HepG2 (cell line): ENCODE measurements around the gene SYP. TPM values are rescaled to one million over a fixed set of nuclear protein-coding genes. Genes with fewer than 3 reads are reported as not detected.
A peak's percentile ranks its signal among the peaks of the same experiment; 100 is the strongest.

Experiments used
- AGO2 ChIP-seq: fragments of 200-400 bp; formaldehyde crosslinking; optimal IDR thresholded peaks from 2 replicates; pipeline ENCODE3; 2017; ENCODE audit warnings: mild to moderate bottlenecking, low read depth, low read length, moderate library complexity
- CEBPB ChIP-seq: IDR thresholded peaks from 2 replicates; pipeline ENCODE4 v1.6.1; 2011; ENCODE audit warnings: low read depth, low read length, improper control_type of control experiment, borderline replicate concordance
- DPF2 ChIP-seq: sonication (generic); formaldehyde crosslinking; IDR thresholded peaks from 2 replicates; pipeline ENCODE4 v1.4.0; 2020; ENCODE audit warnings: mild to moderate bottlenecking, low read depth, missing genetic modification reagents, borderline replicate concordance
- HMG20A ChIP-seq: IDR thresholded peaks from 2 replicates; pipeline ENCODE4 v1.6.1; 2016; ENCODE audit warnings: borderline replicate concordance
- HNRNPL ChIP-seq: fragments of 200-400 bp; formaldehyde crosslinking; IDR thresholded peaks from 2 replicates; pipeline ENCODE4 v1.6.1; 2017; ENCODE audit warnings: mild to moderate bottlenecking, low read depth, low read length
- HOXA3 ChIP-seq: sonication (generic); formaldehyde crosslinking; IDR thresholded peaks from 2 replicates; pipeline ENCODE4 v1.5.0; 2020; ENCODE audit warnings: missing genetic modification reagents
- MXD4 ChIP-seq: IDR thresholded peaks from 2 replicates; pipeline ENCODE4 v1.6.1; 2016; ENCODE audit warnings: mild to moderate bottlenecking, missing biosample characterization, missing genetic modification reagents
- PAX8 ChIP-seq: sonication (generic); formaldehyde crosslinking; IDR thresholded peaks from 2 replicates; pipeline ENCODE4 v1.8.0; 2022; ENCODE audit warnings: mild to moderate bottlenecking, missing genetic modification reagents, borderline replicate concordance
- POLR2A ChIP-seq, 2 experiments: IDR thresholded peaks; 2 replicates each; pipeline ENCODE4 v1.6.1; 2011; ENCODE audit warnings: low read depth in 2 of 2, low read length in 2 of 2, mild to moderate bottlenecking in 1 of 2, moderate library complexity in 1 of 2; ENCODE audit not compliant: insufficient read depth in 1 of 2
- RARA ChIP-seq: IDR thresholded peaks from 2 replicates; pipeline ENCODE4 v1.6.1; 2016; ENCODE audit warnings: missing genetic modification reagents, missing compliant biosample characterization
- REPIN1 ChIP-seq: sonication (generic); formaldehyde crosslinking; IDR thresholded peaks from 2 replicates; pipeline ENCODE4 v1.8.0; 2022; ENCODE audit warnings: missing genetic modification reagents, low read depth, mild to moderate bottlenecking, borderline replicate concordance
- RFX3 ChIP-seq: IDR thresholded peaks from 2 replicates; pipeline ENCODE4 v1.6.1; 2016; ENCODE audit warnings: missing biosample characterization, missing genetic modification reagents
- RORA ChIP-seq: sonication (generic); formaldehyde crosslinking; IDR thresholded peaks from 2 replicates; pipeline ENCODE4 v1.5.0; 2020; ENCODE audit warnings: mild to moderate bottlenecking, missing genetic modification reagents, moderate library complexity
- TAF15 ChIP-seq: fragments of 200-400 bp; formaldehyde crosslinking; IDR thresholded peaks from one replicate; pipeline ENCODE4 v1.6.1; 2018; ENCODE audit warnings: mild to moderate bottlenecking, low read depth, low read length; ENCODE audit not compliant: poor library complexity, severe bottlenecking
- TEAD3 ChIP-seq: optimal IDR thresholded peaks from 2 replicates; pipeline ENCODE3; 2016; ENCODE audit warnings: borderline replicate concordance
- U2AF1 ChIP-seq: fragments of 200-400 bp; formaldehyde crosslinking; optimal IDR thresholded peaks from 2 replicates; pipeline ENCODE3; 2017; ENCODE audit warnings: mild to moderate bottlenecking, low read depth, low read length
- WIZ ChIP-seq: sonication (generic); formaldehyde crosslinking; IDR thresholded peaks from 2 replicates; pipeline ENCODE4 v1.5.1; 2020; ENCODE audit warnings: mild to moderate bottlenecking, missing genetic modification reagents
- ZBTB42 ChIP-seq: sonication (generic); formaldehyde crosslinking; IDR thresholded peaks from 2 replicates; pipeline ENCODE4 v1.5.0; 2020; ENCODE audit warnings: mild to moderate bottlenecking, missing genetic modification reagents
- ZIK1 ChIP-seq: sonication (generic); formaldehyde crosslinking; IDR thresholded peaks from 2 replicates; pipeline ENCODE4 v1.5.0; 2020; ENCODE audit warnings: mild to moderate bottlenecking, low read depth, missing genetic modification reagents, borderline replicate concordance
- ZNF224 ChIP-seq: sonication (generic); formaldehyde crosslinking; IDR thresholded peaks from 2 replicates; pipeline ENCODE4 v1.5.0; 2020; ENCODE audit warnings: mild to moderate bottlenecking, missing genetic modification reagents
- ZNF343 ChIP-seq: sonication (generic); formaldehyde crosslinking; IDR thresholded peaks from 2 replicates; pipeline ENCODE4 v1.4.0; 2020; ENCODE audit warnings: mild to moderate bottlenecking, missing genetic modification reagents
- ZNF839 ChIP-seq: sonication (generic); formaldehyde crosslinking; IDR thresholded peaks from 2 replicates; pipeline ENCODE4 v1.4.0; 2020; ENCODE audit warnings: missing genetic modification reagents, mild to moderate bottlenecking, borderline replicate concordance
- ZSCAN25 ChIP-seq: sonication (generic); formaldehyde crosslinking; IDR thresholded peaks from 2 replicates; pipeline ENCODE4 v1.8.0; 2022; ENCODE audit warnings: mild to moderate bottlenecking, missing genetic modification reagents
- polyA plus RNA-seq, 8 experiments: library from polyadenylated mRNA; depleted of rRNA in 3 of 8; stranded (reverse) in 7 of 8; unstranded in 1 of 8; fragments of >200 nt; fragmentation: Illumina TruSeq in 4 of 8; extraction: Trizol in 4 of 8; gene quantifications; 2 replicates each; pipeline versions ENCODE4 v1.2.1 to v1.2.3, GENCODE V29; 2011 to 2016; ENCODE audit warnings: low read depth in 4 of 8, missing spikeins in 1 of 8, mixed read lengths in 1 of 8; ENCODE audit not compliant: insufficient read depth in 1 of 8
- total RNA-seq, 5 experiments: library from RNA; depleted of rRNA; stranded (reverse); fragments of >200 nt; fragmentation: Illumina TruSeq; extraction: Trizol; gene quantifications; 2 replicates each; pipeline ENCODE4 v1.2.3, GENCODE V29; 2016; ENCODE audit warnings: low read depth in 1 of 5
- TF ChIP-seq, protein P1 (sequence below): sonication (generic); formaldehyde crosslinking; IDR thresholded peaks from 2 replicates; pipeline ENCODE4 v1.4.0; 2020; ENCODE audit warnings: mild to moderate bottlenecking, missing genetic modification reagents
- TF ChIP-seq, protein P2 (sequence below): sonication (generic); formaldehyde crosslinking; IDR thresholded peaks from 2 replicates; pipeline ENCODE4 v1.8.0; 2022; ENCODE audit warnings: missing genetic modification reagents, low read depth, mild to moderate bottlenecking, borderline replicate concordance
- TF ChIP-seq, protein P3 (sequence below): IDR thresholded peaks from 2 replicates; pipeline ENCODE4 v1.6.1; 2012; ENCODE audit warnings: low read depth, low read length, improper control_type of control experiment

SYP gene
- total and polyA plus RNA-seq, 2 of the 13 experiments (the other 11 are each of a cell fraction or from before 2014, with no cell fraction given) = 2.0 to 2.5 TPM

DNA sequence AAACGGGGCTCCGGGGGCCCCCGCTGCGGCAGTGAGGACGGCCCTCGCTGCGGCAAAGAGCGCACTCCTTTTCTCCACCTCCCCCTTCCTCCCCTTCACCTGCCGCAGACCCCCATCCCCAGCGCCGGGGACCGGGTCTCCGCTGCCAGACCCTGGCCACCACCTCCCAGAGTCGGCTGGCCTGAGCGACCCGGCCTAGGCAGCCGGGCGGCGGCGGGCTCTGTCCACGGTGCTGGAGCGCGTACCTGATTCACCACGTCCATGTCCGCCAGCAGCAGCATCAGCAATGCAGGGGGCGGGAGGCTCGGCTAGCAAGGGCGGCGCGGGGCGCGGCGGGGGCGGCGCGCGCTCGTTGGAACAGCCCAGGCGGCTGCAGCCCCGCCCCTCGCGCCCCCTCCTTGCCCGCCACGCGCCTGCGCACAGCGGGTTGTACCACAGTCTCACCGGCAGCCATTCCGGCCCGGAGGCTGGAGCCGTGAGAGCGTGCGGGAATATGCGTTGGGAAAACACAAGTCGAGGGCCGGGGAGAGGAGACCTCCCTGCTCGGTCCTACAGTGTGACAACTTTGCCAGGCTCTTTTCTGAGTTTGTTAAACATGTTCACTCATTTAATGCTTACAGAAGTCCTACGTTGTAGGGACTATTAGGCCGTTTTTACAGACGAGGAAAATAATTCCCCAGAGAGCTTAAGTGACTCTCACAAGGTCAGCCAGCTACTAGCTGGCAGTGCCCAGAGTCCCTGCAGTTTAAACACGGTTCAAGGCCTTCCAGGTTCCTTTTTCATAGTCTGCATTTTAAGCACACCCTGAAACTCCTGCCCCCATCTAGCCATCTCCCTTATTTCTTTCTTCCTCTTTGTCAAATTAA lies at the start of gene SYP (continued):
- TF ChIP-seq MXD4 (CRISPR knock-in tag) (peak; percentile 86), RARA (CRISPR knock-in tag) (peak; percentile 52; the same call in 1 of the 2 replicates), ZIK1 (CRISPR knock-in tag) (peak; percentile 54; the same call in 1 of the 2 replicates), AGO2 (no peak), U2AF1 (no peak), RFX3 (CRISPR knock-in tag) (no peak), ZNF343 (0 out of 2 replicates have a peak, but pooled peaks have one; percentile 75), TEAD3 (CRISPR knock-in tag) (peak; percentile 56), WIZ (CRISPR knock-in tag) (peak; percentile 89), CEBPB (no peak), HMG20A (CRISPR knock-in tag) (0 out of 2 replicates have a peak, but pooled peaks have one; percentile 17), DPF2 (CRISPR knock-in tag) (no peak), REPIN1 (CRISPR knock-in tag) (peak; percentile 82; the same call in 1 of the 2 replicates), ZBTB42 (CRISPR knock-in tag) (no peak), RORA (CRISPR knock-in tag) (no peak), TAF15 (no peak), ZNF224 (no peak), ZNF839 (CRISPR knock-in tag) (no peak), HOXA3 (CRISPR knock-in tag) (peak; percentile 90), ZSCAN25 (CRISPR knock-in tag) (peak; percentile 71; the same call in 1 of the 2 replicates), HNRNPL (no peak), PAX8 (CRISPR knock-in tag) (0 out of 2 replicates have a peak, but pooled peaks have one; percentile 44), POLR2A (IDR thresholded peaks at IDR 0.05; ENCODE audit: insufficient read depth in 1 of 2, low read depth in 2 of 2, low read length in 2 of 2) (peak in 1 of 2 experiments; percentile 68; a peak in 2 of 4 replicates)
- TF ChIP-seq, protein P1, sequence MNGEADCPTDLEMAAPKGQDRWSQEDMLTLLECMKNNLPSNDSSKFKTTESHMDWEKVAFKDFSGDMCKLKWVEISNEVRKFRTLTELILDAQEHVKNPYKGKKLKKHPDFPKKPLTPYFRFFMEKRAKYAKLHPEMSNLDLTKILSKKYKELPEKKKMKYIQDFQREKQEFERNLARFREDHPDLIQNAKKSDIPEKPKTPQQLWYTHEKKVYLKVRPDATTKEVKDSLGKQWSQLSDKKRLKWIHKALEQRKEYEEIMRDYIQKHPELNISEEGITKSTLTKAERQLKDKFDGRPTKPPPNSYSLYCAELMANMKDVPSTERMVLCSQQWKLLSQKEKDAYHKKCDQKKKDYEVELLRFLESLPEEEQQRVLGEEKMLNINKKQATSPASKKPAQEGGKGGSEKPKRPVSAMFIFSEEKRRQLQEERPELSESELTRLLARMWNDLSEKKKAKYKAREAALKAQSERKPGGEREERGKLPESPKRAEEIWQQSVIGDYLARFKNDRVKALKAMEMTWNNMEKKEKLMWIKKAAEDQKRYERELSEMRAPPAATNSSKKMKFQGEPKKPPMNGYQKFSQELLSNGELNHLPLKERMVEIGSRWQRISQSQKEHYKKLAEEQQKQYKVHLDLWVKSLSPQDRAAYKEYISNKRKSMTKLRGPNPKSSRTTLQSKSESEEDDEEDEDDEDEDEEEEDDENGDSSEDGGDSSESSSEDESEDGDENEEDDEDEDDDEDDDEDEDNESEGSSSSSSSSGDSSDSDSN (CRISPR knock-in tag) = peak; percentile 78
- TF ChIP-seq, protein P2, sequence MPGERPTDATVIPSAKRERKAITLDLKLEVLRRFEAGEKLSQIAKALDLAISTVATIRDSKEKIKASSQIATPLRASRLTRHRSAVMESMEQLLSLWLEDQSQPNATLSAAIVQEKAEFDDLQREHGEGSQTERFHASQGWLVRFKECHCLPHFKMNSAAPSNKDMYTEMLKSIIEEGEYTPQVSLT = no peak; the same call in 1 of the 2 replicates
- TF ChIP-seq, protein P3, sequence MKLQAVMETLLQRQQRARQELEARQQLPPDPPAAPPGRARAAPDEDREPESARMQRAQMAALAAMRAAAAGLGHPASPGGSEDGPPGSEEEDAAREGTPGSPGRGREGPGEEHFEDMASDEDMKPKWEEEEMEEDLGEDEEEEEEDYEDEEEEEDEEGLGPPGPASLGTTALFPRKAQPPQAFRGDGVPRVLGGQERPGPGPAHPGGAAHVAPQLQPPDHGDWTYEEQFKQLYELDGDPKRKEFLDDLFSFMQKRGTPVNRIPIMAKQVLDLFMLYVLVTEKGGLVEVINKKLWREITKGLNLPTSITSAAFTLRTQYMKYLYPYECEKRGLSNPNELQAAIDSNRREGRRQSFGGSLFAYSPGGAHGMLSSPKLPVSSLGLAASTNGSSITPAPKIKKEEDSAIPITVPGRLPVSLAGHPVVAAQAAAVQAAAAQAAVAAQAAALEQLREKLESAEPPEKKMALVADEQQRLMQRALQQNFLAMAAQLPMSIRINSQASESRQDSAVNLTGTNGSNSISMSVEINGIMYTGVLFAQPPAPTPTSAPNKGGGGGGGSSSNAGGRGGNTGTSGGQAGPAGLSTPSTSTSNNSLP = peak; percentile 34; the same call in 1 of the 2 replicates
